OCI-LY3 (cell line): Measurements from ENCODE around the gene CARD11.

ENCODE experiments used
- H2AFZ ChIP-seq: fragments of 200-600, 300-600 bp; shearing (Covaris generic); 2 replicates; pipeline ENCODE4 v1.6.0; 2014; ENCODE audit warnings: antibody characterized with exemption, low read depth, low read length
- H3K27ac ChIP-seq: fragments of 200-600, 300-600 bp; sonication (generic); 2 replicates; pipeline ENCODE4 v1.5.1; 2014; ENCODE audit warnings: mild to moderate bottlenecking, low read length, moderate library complexity, mixed read lengths
- H3K27me3 ChIP-seq: fragments of 200-600, 300-600 bp; sonication (generic); 2 replicates; pipeline ENCODE4 v1.6.1; 2014; ENCODE audit warnings: low read depth, low read length, mixed read lengths
- H3K36me3 ChIP-seq: fragments of 200-600, 300-600 bp; sonication (generic); replicated peaks from 2 replicates; pipeline ENCODE3; 2014; ENCODE audit warnings: low read depth, low read length, mixed read lengths
- H3K4me1 ChIP-seq: fragments of 300-600, 200-600 bp; sonication (generic); 2 replicates; pipeline ENCODE4 v1.6.1; 2014; ENCODE audit warnings: low read length, mixed read lengths
- H3K4me2 ChIP-seq: fragments of 200-600, 300-600 bp; sonication (generic); 2 replicates; pipeline ENCODE4 v1.6.1; 2014; ENCODE audit warnings: low read length, mixed read lengths
- H3K4me3 ChIP-seq: fragments of 300-600, 200-600 bp; sonication (generic); 2 replicates; pipeline ENCODE4 v1.5.1; 2014; ENCODE audit warnings: antibody characterized with exemption, mild to moderate bottlenecking, low read length, moderate library complexity
- H3K79me2 ChIP-seq: fragments of 300-600, 200-600 bp; shearing (Covaris generic); 2 replicates; pipeline ENCODE4 v1.6.1; 2014; ENCODE audit warnings: mild to moderate bottlenecking, low read length, mixed read lengths
- H3K9ac ChIP-seq: fragments of 300-600, 200-600 bp; shearing (Covaris generic); 2 replicates; pipeline ENCODE4 v1.6.0; 2014; ENCODE audit warnings: mild to moderate bottlenecking, low read length, moderate library complexity
- H3K9me3 ChIP-seq: fragments of 200-600, 300-600 bp; shearing (Covaris generic); 2 replicates; pipeline ENCODE4 v1.6.1; 2014; ENCODE audit warnings: low read length, mixed read lengths; ENCODE audit not compliant: insufficient read depth
- H4K20me1 ChIP-seq: fragments of 200-600, 300-600 bp; sonication (generic); 2 replicates; pipeline ENCODE4 v1.6.1; 2016; ENCODE audit warnings: low read length, mixed read lengths; ENCODE audit not compliant: insufficient read depth
- EZH2phosphoT487 ChIP-seq: fragments of 200-600 bp; shearing (Covaris generic); IDR thresholded peaks from 2 replicates; pipeline ENCODE4 v1.6.1; 2018; ENCODE audit warnings: antibody characterized with exemption, mixed run types, low read depth
- TF ChIP-seq, protein P1 (sequence below): fragments of 200-600, 300-600 bp; sonication (generic); IDR thresholded peaks from 2 replicates; pipeline ENCODE4 v1.5.1; 2014; ENCODE audit warnings: antibody characterized with exemption, low read length, low read depth

Gene CARD11

DNA sequence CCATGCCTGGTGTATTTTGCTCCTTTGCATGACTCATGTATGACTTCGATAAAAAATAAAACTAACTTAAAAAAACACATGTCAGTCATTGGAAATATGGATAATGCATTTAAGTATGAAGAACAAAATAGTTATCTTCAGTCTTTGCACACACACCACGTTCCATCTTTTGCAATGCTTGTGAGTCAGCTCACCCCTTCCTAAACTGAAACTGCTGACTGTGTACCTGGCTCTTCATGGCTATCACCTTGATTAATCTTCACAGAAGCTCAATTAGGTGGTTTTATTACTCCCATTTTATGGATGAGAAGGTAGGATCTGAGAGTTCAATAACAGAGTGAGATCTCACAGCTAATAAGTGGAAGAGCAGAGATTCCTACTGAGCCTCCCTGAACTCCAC, 79.5 kb downstream of the CARD11 start:
- TF ChIP-seq, protein P1, sequence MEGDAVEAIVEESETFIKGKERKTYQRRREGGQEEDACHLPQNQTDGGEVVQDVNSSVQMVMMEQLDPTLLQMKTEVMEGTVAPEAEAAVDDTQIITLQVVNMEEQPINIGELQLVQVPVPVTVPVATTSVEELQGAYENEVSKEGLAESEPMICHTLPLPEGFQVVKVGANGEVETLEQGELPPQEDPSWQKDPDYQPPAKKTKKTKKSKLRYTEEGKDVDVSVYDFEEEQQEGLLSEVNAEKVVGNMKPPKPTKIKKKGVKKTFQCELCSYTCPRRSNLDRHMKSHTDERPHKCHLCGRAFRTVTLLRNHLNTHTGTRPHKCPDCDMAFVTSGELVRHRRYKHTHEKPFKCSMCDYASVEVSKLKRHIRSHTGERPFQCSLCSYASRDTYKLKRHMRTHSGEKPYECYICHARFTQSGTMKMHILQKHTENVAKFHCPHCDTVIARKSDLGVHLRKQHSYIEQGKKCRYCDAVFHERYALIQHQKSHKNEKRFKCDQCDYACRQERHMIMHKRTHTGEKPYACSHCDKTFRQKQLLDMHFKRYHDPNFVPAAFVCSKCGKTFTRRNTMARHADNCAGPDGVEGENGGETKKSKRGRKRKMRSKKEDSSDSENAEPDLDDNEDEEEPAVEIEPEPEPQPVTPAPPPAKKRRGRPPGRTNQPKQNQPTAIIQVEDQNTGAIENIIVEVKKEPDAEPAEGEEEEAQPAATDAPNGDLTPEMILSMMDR: no peak
- no peak for TF ChIP-seq EZH2phosphoT487
- Histone ChIP-seq H2AFZ (no peak overlapping the region), H3K9ac (no peak overlapping the region), H3K27ac (no peak overlapping the region), H3K4me3 (no peak overlapping the region), H3K4me1 (no peaks in the 10 kb centered on the region), H3K36me3 (peaks cover 36% of the 10 kb centered on the region), H3K79me2 (no peaks in the 10 kb centered on the region), H3K9me3 (no peaks in the 10 kb centered on the region), H4K20me1 (peaks cover 7% of the 10 kb centered on the region), H3K27me3 (no peaks in the 10 kb centered on the region), H3K4me2 (no peak overlapping the region)

DNA sequence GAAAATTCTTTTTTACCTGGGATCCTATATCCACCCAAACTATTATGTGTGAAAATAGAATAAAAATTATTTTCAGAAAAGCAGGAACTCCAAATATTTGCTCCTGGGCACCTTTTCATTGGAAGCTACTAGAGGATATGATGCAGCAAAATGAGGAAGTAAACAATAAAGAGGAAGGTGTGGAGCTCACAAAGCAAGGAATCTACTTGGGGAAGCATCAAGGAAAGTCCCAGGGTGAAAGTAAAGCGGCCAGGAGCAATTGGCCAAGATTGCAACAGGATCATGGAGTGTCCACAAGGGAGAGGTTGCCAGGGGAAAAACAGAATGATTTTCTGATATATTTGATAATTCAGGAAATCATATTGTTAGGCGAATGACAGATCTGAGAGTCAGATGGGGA, 80.8 kb downstream of the CARD11 start:
- Histone ChIP-seq H3K36me3 (peaks cover 36% of the 10 kb centered on the region), H3K9me3 (no peaks in the 10 kb centered on the region), H4K20me1 (peaks cover 9% of the 10 kb centered on the region), H3K4me3 (no peak overlapping the region), H3K9ac (no peak overlapping the region), H2AFZ (no peak overlapping the region), H3K79me2 (no peaks in the 10 kb centered on the region), H3K4me1 (no peaks in the 10 kb centered on the region), H3K27ac (no peak overlapping the region), H3K27me3 (no peaks in the 10 kb centered on the region), H3K4me2 (no peak overlapping the region)
- TF ChIP-seq, protein P1: no peak
- TF ChIP-seq EZH2phosphoT487: no peak

DNA sequence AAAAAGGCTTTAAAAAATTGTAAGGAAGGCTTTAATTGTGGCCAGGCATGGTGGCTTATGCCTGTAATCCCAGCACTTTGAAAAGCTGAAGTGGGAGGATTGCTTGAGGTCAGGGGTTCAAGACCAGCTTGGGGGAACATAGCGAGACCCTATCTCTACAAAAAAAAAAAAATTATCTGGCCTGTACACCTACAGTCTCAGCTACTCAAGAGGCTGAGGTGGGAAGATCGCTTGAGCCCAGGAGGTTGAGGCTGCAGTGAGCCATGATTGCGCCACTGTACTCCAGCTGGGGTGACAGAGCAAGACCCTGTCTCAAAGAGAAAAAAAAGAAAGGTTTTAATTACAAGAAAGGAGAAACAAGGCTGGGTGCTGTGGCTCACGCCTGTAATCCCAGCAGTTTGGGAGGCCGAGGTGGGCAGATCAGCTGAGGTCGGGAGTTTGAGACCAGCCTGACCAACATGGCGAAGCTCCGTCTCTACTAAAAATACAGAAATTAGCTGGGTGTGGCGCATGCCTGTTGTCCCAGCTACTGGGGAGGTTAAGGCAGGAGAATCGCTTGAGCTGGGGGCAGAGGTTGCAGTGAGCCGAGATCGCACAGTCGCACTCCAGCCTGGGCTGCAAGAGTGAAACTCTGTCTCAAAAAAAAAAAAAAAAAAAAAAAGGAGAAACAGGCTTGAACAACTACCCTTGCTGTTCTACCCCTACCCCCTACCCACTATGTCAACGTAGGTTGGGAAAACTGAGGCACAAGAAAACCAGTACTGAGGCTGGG, 83.7 kb downstream of the CARD11 start:
- Histone ChIP-seq H3K79me2 (no peaks in the 10 kb centered on the region), H3K4me1 (no peaks in the 10 kb centered on the region), H2AFZ (no peak overlapping the region), H3K4me3 (no peak overlapping the region), H3K9me3 (no peaks in the 10 kb centered on the region), H3K27ac (no peak overlapping the region), H3K27me3 (no peaks in the 10 kb centered on the region), H3K36me3 (peaks cover 23% of the 10 kb centered on the region), H3K4me2 (no peak overlapping the region), H3K9ac (no peak overlapping the region), H4K20me1 (peaks cover 12% of the 10 kb centered on the region)
- TF ChIP-seq EZH2phosphoT487: no peak
- TF ChIP-seq, protein P1: no peak

DNA sequence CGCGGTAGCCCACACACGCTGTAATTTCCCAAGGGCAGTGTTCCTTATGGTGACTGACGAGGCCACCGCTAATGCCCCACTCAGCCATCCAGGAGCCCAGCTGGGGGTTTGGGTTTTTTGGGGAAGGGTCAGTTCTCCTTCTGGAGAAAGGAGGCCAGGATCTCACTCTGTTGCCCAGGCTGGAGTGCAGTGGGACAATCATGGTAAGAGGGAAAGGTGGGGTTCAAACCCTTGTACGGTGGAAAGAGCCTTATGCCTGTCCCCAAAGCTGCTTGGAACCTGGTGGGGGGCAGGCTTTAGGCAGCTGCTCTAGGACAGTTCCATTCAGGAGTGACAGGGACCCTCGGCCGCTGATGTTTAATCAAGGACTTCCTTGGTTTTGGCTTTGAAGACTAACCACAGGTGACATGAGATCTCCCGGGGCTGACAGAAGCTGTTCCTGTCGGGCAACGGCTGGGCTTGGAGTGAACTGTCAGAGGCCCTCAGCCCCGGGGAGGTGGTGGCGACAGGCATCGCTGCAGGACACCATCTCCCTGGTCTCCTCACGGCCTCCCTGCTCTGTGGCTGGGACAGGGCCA, 84.5 kb downstream of the CARD11 start:
- Histone ChIP-seq H3K4me3 (no peak overlapping the region), H3K4me1 (no peaks in the 10 kb centered on the region), H3K36me3 (peaks cover 24% of the 10 kb centered on the region), H3K9me3 (no peaks in the 10 kb centered on the region), H3K27ac (no peak overlapping the region), H3K27me3 (no peaks in the 10 kb centered on the region), H4K20me1 (peaks cover 12% of the 10 kb centered on the region), H3K79me2 (no peaks in the 10 kb centered on the region; the same call in 1 of the 2 replicates), H3K4me2 (no peak overlapping the region), H3K9ac (no peak overlapping the region), H2AFZ (no peak overlapping the region)
- TF ChIP-seq, protein P1: no peak
- TF ChIP-seq EZH2phosphoT487: no peak
